D721Med (cell line): ENCODE data around the gene B4GALT5.

Experiments
- DNase-seq: peaks from one replicate; pipeline ENCODE4 v3.0.0; 2011; ENCODE audit warnings: low spot score; ENCODE audit not compliant: insufficient read length
- FAIRE-seq: peaks from 2 replicates; lab custom pipeline; 2011; peaks lifted over from hg19 to GRCh38; lab: Jason Lieb, UNC
- CTCF ChIP-seq: IDR thresholded peaks from 2 replicates; pipeline ENCODE4 v1.5.1; 2012; ENCODE audit warnings: mild to moderate bottlenecking, control low read depth; ENCODE audit not compliant: insufficient read depth; ENCODE audit errors: missing control alignments

Gene B4GALT5

DNA sequence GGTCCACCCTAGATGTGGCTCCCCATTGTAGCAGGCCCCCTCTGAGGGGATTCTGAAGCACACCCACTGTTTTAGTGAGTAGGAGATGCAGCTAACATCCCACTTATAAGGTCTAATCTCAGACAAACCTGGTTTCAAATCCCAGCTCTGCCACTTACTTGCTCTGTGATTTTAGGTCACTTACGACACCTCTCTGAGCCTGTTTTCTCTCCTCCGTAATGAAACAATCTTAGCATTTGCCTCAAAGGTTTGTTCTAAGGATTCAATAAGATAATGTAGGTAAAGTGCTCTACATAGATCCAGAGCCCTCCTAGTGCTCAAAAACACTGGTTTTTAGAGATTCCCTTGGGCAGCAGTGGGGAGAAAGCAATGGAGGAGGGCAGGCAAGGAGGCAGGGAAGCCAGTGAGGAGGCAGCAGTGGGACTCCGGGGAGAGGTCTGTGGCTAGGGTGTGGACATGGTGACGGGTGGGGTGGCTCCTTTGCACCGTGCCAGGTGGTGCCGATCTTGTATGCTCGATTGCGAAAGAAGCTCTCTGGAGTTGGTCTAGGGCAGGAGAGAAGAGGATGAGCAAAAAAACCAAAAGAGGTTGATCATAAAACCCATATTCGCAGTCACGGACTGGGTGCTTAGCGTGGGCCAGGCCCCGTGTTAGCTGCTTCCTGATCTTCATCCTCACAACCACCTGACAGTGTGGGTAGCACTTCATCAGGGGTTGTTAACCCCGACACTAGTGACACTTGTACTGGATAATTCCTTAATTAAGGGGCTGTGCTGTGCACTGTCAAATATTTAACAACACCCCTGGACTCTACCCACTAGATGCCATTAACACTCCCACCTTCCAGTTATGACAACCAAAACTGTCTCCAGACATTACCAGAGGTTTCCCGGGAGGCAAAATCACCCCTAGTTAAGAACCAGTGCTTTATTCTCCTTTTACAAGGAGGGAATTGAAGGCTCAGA is 129.0 kb downstream of the B4GALT5 start:
- no peak for DNase-seq
- no peak for FAIRE-seq
- no peak for TF ChIP-seq CTCF

GRCh38 chr20:49583669-49584417 is 129.8 kb downstream of the B4GALT5 start:
- TF ChIP-seq CTCF = no peak
- DNase-seq (no peak), FAIRE-seq (no peak)

DNA sequence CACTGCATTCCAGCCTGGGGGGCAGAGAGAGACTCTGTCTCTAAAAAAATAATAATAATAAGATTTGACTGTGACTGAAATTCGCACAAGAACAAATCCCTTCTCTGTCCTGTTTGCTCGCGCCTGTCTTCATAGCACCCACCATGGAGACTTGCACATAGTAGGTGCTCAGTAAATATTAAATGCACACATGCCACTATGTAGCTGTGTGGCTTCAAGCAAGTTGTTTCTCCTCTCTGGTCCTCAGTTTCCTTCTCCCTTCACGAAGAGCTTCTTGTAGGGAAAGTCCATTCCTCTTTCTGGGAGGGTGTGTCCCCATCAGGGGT is 130.4 kb downstream of the B4GALT5 start:
- TF ChIP-seq CTCF = no peak
- DNase-seq (no peak), FAIRE-seq (no peak)
